ENCODE results near the gene YAP1. TPM values are rescaled to one million over a fixed set of nuclear protein-coding genes. Genes with fewer than 3 reads are reported as not detected.

The YAP1 gene
- total and polyA plus RNA-seq, 2 of the 4 experiments (the other 2 are of a cell fraction): 121 to 251 TPM

DNA sequence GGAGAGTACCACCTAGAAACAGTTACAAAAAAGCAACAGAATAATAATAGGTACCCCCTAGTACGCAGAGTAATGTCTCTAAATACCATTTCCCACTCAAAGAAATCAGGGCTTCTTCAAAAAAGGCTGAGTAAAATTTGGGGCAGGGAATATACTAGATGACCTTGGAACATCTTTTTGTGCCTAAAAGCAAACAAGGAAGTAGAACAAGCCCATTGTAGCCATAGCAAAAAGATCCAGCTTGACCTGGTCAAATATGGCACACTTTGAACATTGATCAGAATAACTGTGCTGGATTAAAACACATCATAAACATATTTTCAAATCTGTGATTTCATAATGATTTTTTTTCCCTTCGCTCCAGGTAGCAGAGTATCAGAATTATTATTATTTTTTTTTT, 91.5 kb downstream of the YAP1 start:
- Histone ChIP-seq H3K4me2 (ENCODE audit: low read depth, low read length) (no peak overlapping the region), H3K4me3 (ENCODE audit: insufficient read depth, low read depth, low read length) (no peak overlapping the region), H3K27ac (ENCODE audit: insufficient read depth, low read length) (no peak overlapping the region), H3K9me3 (ENCODE audit: control insufficient read depth, insufficient read depth, low read length) (no peaks in the 10 kb centered on the region), H4K5ac (ENCODE audit: low read depth, low read length) (no peak overlapping the region), H3K27me3 (ENCODE audit: control insufficient read depth, insufficient read depth, low read length) (no peaks in the 10 kb centered on the region), H3K23ac (ENCODE audit: low read depth, low read length) (no peak overlapping the region), H2BK5ac (ENCODE audit: low read depth, low read length, poor library complexity, severe bottlenecking) (no peak overlapping the region), H3K18ac (ENCODE audit: low read depth, low read length) (no peak overlapping the region), H4K20me1 (ENCODE audit: insufficient read depth, low read length) (peaks cover 2% of the 10 kb centered on the region; the same call in 1 of the 2 replicates), H3K4ac (ENCODE audit: low read depth, low read length) (no peak overlapping the region), H4K91ac (ENCODE audit: insufficient read depth, low read depth, low read length) (no peak overlapping the region), H2AFZ (replicated peaks; ENCODE audit: low read length, poor library complexity) (no peak overlapping the region), H3K9me1 (ENCODE audit: insufficient read depth, low read length) (peaks cover 2% of the 10 kb centered on the region; the same call in 1 of the 2 replicates), H2AK9ac (replicated peaks; ENCODE audit: low read depth, low read length, poor library complexity) (no peak overlapping the region), H3K36me3 (ENCODE audit: control insufficient read depth, insufficient read depth, low read length) (peaks cover 17% of the 10 kb centered on the region), H2BK20ac (ENCODE audit: low read depth, low read length) (no peak overlapping the region), H2BK120ac (ENCODE audit: low read depth, low read length) (no peak overlapping the region), H2AK5ac (ENCODE audit: low read depth, low read length) (no peak overlapping the region), H3K14ac (replicated peaks; ENCODE audit: low read depth, low read length) (no peak overlapping the region), H3K4me1 (ENCODE audit: control insufficient read depth, insufficient read depth, low read length) (peaks cover 4% of the 10 kb centered on the region), H2BK15ac (ENCODE audit: low read depth, low read length) (no peak overlapping the region), H3K9ac (ENCODE audit: low read depth, low read length) (no peak overlapping the region), H3K79me1 (ENCODE audit: low read depth in 1 of 2, low read length in 2 of 2) (peaks cover 28 to 64% of the 10 kb centered on the region in 2 experiments), H3K56ac (ENCODE audit: extremely low read depth, insufficient read depth, low read length) (no peak overlapping the region), H4K8ac (ENCODE audit: low read depth in 2 of 2, low read length in 2 of 2) (no peak overlapping the region)
- ATAC-seq (ENCODE audit: low read depth) (no peak), DNase-seq (no peak)
- in situ Hi-C loops (cut with MboI; ENCODE audit: low sequenced_read_pairs) (no loop called here), dilution Hi-C loops (cut with HindIII; ENCODE audit: low sequenced_read_pairs, unreplicated experiment) (no loop called here), intact Hi-C loops (cut with micrococcal nuclease) (no loop called here)
- ChIA-PET CTCF (interaction anchor here (1.0 kb wide), 1 partner anchor 13 kb away, joined by 3 read pairs; no protein-coding TSS in a partner anchor), POLR2A (ENCODE audit: unreplicated experiment) (no interaction called here)
- no TSS peak for BruUV-seq (replicated peaks)
- no CpG with 5 or more reads among the region's 2 CpGs for WGBS, 2 experiments (ENCODE audit: extremely low coverage in 2 of 2, insufficient read length in 1 of 2)
- no peak for TF ChIP-seq POLR2A (IDR thresholded peaks at IDR 0.05; ENCODE audit: low read depth, low read length)
- no peak for TF ChIP-seq RCOR1 (IDR thresholded peaks at IDR 0.05; ENCODE audit: insufficient replicate concordance, low read length)
